EL (cell line): ENCODE measurements around the gene BCL6.
A peak's percentile ranks its signal among the peaks of the same experiment; 100 is the strongest.
"Not testable (repeated sequence)": the region's sequence is repeated elsewhere in the genome, so short reads cannot be mapped to it uniquely, and the experiment has no call there.

Experiments
- DNase-seq: peaks from one replicate; pipeline ENCODE4 v3.0.0-alpha.2; 2016

BCL6 gene

GRCh38 chr3:187709155-187709554 is 36.1 kb downstream of the BCL6 start:
- no peak for DNase-seq

DNA sequence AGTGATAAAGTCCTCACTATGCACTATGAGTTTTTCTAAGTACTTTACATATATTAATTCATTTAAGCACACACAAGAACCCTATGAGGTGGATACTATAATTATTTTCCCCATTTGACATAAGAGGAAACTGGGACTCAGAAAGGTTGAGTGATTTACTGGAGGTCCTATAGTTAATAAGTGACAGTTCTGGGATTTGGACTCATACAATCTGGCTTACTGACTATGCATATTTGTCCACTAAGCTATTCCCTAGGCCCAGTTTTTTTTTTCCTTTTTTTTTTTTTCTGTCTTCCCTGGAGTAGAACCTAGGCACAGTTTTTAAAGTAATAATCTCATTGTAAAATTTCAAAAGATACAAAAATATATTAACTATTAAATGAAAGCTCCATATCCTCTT is 36.6 kb downstream of the BCL6 start:
- no peak for DNase-seq

- DNase-seq = no peak
These were observed 38.3 kb downstream of the BCL6 start for GRCh38 chr3:187706971-187707370.

GRCh38 chr3:187705164-187705563 is 40.1 kb downstream of the BCL6 start:
- peak; percentile 32 for DNase-seq

DNA sequence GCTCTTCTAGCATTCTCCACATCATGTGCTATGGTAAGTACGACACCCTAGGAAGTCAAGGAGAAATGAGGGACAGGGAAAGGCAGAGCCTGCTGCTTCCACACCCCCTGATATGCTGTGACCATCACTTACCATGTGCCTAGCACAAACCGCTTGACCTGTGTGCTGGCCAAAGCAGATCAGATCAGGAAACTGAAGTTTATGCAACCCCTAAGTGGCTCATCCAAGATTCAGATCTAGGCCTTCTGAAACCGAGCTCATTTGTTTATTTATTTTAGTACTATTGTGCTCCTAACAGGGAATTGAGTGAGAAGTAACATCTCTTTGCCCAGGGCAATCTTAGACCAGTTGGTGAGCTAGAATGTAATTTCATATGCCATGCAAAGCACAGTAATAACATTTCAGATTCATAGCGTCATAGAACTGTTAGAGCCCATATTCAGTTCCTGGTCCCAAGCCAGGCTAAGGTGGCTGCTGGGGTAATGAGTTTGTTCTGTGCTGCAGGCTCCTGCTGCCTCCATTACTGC is 42.7 kb downstream of the BCL6 start, which contains the start of gene RTP2:
TSS of gene RTP2 (minus strand) at position 51 of the 527 bp plus-strand sequence. CDS start 429 bp downstream, outside the sequence.
- DNase-seq = peak; percentile 76

GRCh38 chr3:187700249-187700648 is 45.0 kb downstream of the BCL6 start:
- DNase-seq = no peak

- no peak for DNase-seq
These were observed 46.5 kb downstream of the BCL6 start for GRCh38 chr3:187698499-187699399.

DNA sequence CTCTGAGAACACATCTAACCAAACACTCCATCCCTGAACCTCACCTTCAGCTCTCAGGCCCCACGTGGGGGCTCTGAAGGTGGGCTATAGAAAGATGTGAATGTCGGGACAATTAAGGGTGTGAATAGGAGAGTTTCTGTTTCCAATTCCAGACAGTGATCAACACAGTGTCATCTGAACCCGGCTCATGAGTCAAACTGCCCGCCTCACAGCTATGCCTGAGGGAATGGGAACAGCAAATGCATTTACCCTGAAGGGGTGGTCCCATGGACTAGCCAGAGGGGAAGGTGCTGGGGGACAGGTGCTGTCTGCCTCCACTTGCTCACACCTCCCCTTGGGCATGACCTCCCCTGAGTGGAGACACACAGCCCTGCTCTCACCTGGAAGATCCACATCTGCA is 49.2 kb downstream of the BCL6 start:
- DNase-seq = no peak

GRCh38 chr3:187695449-187695848 is 49.8 kb downstream of the BCL6 start:
- DNase-seq = no peak

DNA sequence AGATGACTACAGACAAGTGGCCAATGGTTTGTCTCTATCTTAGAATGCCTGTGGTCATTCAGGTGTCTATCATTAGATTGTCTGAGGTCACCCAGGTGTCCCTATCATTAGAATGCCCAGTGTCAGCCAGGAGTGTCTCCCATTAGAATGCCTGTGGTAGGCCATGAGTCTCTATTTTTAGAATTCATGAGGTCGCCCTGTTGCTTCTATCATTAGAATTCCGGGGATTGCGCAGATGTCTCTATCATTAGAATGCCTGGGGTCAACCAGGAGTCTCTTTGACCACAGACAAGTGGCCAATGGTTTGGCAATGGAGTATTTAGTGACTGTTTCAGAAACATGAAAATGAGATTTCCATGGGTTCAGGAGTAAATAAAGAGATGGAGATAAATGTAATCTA is 50.5 kb downstream of the BCL6 start:
- peak; percentile 76 for DNase-seq

DNA sequence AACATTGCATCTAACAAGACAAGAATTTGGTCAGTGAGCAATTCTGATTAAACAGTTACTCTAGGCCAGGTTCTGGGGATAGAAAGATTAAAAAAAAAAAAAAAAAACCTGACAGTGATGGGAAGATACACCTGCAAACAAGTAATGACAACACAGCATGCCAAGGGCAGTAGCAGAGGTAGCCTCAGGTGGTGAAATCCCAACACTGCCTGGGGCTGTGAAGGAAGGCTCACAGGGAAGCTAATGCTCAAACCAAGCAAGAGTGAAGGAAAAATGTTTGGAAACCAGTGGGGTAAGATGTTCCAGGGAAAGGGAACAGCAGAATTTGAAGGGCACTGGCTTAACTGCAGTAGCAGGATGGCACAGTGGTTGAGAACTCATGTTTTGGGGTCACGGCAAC is 51.8 kb downstream of the BCL6 start:
- DNase-seq = no peak

- peak; percentile 58 for DNase-seq
These were observed 55.3 kb downstream of the BCL6 start for GRCh38 chr3:187689984-187690383.

DNA sequence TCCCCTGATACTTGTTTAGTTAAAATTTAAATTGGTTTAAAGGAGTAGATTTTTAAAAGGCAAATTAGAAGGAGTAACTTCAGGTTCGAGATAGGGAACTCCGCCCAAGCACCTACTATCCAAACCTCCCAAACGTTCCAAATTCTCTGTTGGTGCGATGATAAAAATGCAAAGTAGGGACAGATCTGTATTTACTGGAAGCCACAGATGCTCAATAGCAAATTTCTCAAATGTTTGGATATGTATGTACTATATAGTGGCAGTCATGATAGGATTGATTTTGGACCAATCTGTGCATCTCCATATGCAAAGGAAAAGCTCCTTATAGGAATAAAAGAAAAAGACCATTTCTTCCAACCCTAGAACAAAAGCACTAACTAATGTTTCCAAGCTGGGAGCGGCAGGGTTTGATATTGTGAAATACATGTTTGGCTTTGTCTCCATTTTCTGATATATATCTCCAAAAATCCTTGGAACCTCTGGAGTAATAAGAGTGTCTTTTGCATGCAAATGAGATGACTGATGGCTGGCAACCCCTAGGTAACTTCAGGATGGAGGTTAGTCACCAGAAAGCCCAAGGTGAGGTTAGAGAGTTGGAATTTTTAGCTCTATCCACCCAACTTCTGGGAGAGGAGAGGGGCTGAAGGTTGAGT is 58.5 kb downstream of the BCL6 start:
- no peak for DNase-seq

DNA sequence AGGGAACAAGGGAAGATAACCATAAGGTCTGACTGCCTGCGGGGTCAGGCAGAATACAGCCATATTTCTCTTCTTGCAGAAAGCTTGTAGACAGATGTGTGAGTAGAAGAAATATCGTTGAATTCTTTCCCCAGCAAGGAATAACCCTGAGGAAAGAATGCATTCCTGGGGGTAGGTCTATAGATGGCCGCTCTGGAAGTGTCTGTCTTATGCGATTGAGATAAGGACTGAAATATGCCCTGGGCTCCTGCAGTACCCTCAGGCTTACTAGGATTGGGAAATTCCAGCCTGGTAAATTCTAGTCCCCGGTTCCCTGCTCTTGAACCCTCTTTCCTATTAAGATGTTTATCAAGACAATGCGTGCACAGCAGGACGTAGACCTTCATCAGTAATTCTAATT is 59.3 kb downstream of the BCL6 start:
- no peak for DNase-seq

DNA sequence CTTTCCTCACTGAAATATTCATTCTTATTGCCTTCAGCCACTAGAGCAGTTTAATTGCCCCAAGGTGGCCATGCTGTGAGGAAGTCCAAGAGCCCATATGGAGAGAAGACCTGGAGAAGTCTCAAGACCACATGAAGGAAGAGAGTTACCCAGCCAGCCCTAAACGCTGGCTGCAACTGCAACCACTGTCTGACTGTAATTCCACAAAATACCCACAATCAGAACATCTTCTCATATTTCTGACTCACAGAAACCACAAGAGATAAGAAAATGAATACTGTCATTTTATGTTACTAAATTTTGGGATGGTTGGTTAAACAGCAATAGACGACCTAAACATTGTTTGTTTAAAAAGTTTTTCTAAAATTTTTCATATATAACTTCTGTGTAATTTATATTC is 60.4 kb downstream of the BCL6 start:
- DNase-seq = peak; percentile 55

DNA sequence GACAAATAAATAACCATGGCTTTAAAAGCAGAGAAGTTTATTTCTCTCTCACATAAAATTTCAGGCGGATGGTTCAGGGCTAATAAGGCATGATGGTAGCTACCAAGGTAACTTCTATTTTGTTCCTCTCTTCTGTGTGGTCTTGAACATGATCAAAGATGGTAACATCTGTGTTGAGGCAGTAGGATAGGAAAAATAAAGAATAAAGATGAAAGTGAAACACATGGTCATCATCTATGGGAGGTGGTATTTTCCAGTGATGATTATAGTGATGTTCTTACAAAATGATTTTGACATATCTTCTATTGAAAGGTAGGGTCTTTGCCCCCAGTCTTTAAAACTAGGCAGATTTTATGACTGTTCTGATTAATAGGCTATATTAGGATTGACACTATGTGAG is 60.8 kb downstream of the BCL6 start:
- no peak for DNase-seq

GRCh38 chr3:187681756-187682155 is 63.5 kb downstream of the BCL6 start:
- DNase-seq = not testable (repeated sequence)

GRCh38 chr3:187679638-187680396 is 65.5 kb downstream of the BCL6 start:
- DNase-seq = peak; percentile 76

- peak; percentile 69 for DNase-seq
These were observed 66.5 kb downstream of the BCL6 start for GRCh38 chr3:187678726-187679268.

- no peak for DNase-seq
These were observed 67.7 kb downstream of the BCL6 start for GRCh38 chr3:187677604-187678003.

GRCh38 chr3:187673012-187673411 is 72.3 kb downstream of the BCL6 start:
- DNase-seq = peak; percentile 43
